G401 (cell line): ENCODE measurements around the gene ERICH6. TPM values are rescaled to one million over a fixed set of nuclear protein-coding genes. Genes with fewer than 3 reads are reported as not detected.

Experiments
- DNase-seq: peaks from one replicate; pipeline ENCODE4 v3.0.0-alpha.2; 2015; ENCODE audit warnings: low spot score
- in situ Hi-C: cut with HindIII; loops from 2 replicates; pipeline ENCODE4 v1.10.0; 2016; ENCODE audit warnings: low sequenced_read_pairs, mixed read lengths
- total RNA-seq: library from RNA; depleted of rRNA; stranded (reverse); fragments of >200 nt; shearing (Covaris generic); gene quantifications from 2 replicates; pipeline ENCODE4 v1.2.3, GENCODE V29; 2014; rRNA removed

ERICH6 gene
- not detected in 2 replicates for total RNA-seq

- DNase-seq, result peak; percentile 88
- in situ Hi-C loops, result no loop called here
Observed at GRCh38 chr3:150703756-150704344, at the start of gene ERICH6. TSS of gene ERICH6 (minus strand) at chr3:150703920. CDS start at chr3:150703898, 22 bp downstream.

- in situ Hi-C loops, result no loop called here
- DNase-seq, result no peak
Observed at GRCh38 chr3:150751781-150752263, 48.1 kb upstream of the ERICH6 start.

GRCh38 chr3:150749255-150749654 is 45.5 kb upstream of the ERICH6 start:
- in situ Hi-C loops, result no loop called here
- no peak for DNase-seq

- no peak for DNase-seq
- in situ Hi-C loops, result no loop called here
Observed at GRCh38 chr3:150748684-150749047, 44.9 kb upstream of the ERICH6 start.

- in situ Hi-C loops, result no loop called here
- DNase-seq, result no peak
Observed at GRCh38 chr3:150747886-150748683, 44.4 kb upstream of the ERICH6 start.

- DNase-seq, result no peak
- in situ Hi-C loops, result no loop called here
Observed at GRCh38 chr3:150746791-150747590, 43.3 kb upstream of the ERICH6 start.

- in situ Hi-C loops, result no loop called here
- DNase-seq, result no peak
Observed at GRCh38 chr3:150745832-150746231, 42.1 kb upstream of the ERICH6 start.

GRCh38 chr3:150744919-150745211 is 41.1 kb upstream of the ERICH6 start:
- DNase-seq, result no peak
- in situ Hi-C loops, result no loop called here

- in situ Hi-C loops, result no loop called here
- DNase-seq, result no peak
Observed at GRCh38 chr3:150744041-150744918, 40.6 kb upstream of the ERICH6 start.

GRCh38 chr3:150743508-150743907 is 39.8 kb upstream of the ERICH6 start:
- in situ Hi-C loops, result no loop called here
- DNase-seq, result no peak

GRCh38 chr3:150742679-150743078 is 39.0 kb upstream of the ERICH6 start:
- DNase-seq, result no peak
- in situ Hi-C loops, result no loop called here

GRCh38 chr3:150742141-150742523 is 38.4 kb upstream of the ERICH6 start:
- in situ Hi-C loops, result no loop called here
- no peak for DNase-seq

- DNase-seq, result no peak
- in situ Hi-C loops, result no loop called here
Observed at GRCh38 chr3:150741497-150742140, 37.9 kb upstream of the ERICH6 start.

GRCh38 chr3:150740733-150741496 is 37.2 kb upstream of the ERICH6 start:
- in situ Hi-C loops, result no loop called here
- DNase-seq, result no peak

GRCh38 chr3:150739877-150740645 is 36.3 kb upstream of the ERICH6 start:
- in situ Hi-C loops, result no loop called here
- DNase-seq, result no peak

- no peak for DNase-seq
- in situ Hi-C loops, result no loop called here
Observed at GRCh38 chr3:150739200-150739863, 35.6 kb upstream of the ERICH6 start.

- in situ Hi-C loops, result no loop called here
Observed at GRCh38 chr3:150738688-150739087, 35.0 kb upstream of the ERICH6 start.

More at GRCh38 chr3:150738688-150739087, 35.0 kb upstream of the ERICH6 start:
- no peak for DNase-seq
